ENCODE data around the gene PSMB7.

PSMB7 gene

DNA sequence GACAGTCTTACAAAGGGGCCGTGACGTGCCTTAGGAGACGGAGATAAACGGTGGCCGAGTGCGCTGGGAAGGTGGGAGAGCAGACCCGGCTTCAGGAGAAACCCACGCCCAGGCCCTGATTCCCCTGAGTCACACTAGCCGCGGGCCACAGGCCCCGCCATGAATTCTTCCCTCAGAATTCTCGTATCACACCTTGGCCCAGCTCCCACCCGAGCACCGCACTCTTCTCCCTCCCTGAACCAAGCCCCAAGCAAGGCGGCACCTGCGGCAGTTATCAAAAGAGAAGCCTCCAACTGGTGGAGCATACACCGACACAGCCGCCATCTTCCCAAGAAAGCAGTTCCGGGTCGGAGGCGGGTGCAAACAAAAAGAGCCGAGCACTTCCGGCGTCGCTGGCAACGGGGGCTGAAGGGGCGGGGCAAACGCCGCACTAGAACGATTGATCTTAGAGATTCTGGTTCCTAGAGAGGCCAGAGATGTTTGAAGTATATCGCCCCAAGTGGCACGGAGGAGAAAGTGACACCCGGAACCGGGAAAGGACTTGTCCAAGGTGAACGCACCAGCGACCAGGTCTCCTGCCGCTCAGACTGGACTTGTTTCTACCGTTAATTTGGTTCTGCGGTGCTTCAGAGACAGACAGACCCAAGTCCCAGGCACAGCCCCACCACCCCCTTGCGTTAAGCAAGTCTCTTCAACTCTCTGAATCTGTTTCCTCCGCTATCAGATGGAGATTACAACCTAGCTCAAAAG is at the start of gene PSMB7:
PSMB7 (minus strand) TSS at position 341 of the 750 bp plus-strand sequence; CDS start at position 324, 17 bp downstream.
- DNase-seq (ENCODE audit: low read depth in 2 of 2): peak; percentile 94 to 96

DNA sequence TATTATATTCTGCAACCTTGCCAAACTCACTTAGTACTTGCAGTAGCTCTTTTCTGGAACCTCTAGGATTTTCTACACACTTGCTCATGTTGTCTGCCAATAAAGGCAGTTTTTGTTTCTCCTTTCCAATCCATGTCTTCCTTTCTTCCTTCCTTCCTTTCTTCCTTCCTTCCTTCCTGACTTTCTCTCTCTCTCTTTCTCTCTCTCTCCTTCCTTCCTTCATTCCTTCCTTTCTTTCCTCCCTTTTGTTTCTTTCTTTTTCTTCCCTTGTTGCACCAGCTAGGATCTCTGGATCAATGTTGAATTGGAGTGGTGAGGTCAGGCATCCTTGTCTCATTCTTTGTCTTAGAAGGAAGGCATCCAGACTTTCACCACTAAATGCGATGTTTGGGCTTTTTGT is 47.5 kb upstream of the PSMB7 start:
- no peak for DNase-seq (ENCODE audit: low read depth in 2 of 2)

DNA sequence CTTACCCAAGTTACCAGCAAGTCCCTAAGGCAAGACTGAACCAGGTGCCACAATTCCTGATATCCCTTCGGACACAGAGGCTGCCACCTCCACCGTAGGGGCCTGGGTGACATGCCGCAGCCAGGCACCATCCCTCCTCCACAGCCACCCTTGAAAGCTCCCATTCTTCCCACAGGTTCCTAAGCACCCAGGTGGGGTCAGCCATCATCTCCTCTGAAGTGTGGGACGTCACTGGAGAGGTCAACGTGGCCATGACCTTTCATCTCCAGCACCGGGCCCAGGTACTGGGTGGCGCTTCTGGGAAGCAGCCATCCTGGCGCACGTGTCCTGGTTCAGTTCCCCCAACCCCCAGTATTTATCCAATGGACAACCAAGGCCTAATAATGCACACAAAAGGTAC is 43.2 kb upstream of the PSMB7 start:
- no peak for DNase-seq (ENCODE audit: low read depth in 2 of 2)

DNA sequence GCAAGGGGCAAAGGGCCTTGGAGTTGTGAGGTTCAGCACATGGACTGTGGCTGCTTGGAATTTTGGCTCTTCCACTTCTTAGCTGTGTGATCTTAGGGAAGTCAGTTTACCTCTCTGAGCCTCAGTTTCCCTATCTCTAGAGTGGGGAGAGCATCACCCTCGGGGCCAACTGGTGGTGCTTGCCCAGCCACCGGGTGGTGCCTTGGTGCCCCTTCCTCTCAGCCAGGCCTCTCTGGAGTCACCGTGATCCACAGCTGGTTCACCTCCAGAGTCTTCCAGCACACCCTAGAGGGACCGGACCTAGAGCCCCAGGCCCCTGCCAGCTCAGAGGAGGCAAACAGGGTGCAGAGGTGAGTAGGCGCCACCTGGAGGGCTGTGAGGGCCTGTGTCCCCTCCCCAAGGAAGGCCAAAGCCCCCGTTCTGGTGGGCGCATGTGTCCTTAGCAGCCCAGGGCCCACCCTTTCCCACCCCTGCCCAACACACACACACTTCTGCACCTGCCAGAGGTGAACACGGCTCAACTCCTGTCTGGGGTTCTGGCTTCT is 42.7 kb upstream of the PSMB7 start:
- DNase-seq (ENCODE audit: low read depth in 2 of 2): no peak

DNA sequence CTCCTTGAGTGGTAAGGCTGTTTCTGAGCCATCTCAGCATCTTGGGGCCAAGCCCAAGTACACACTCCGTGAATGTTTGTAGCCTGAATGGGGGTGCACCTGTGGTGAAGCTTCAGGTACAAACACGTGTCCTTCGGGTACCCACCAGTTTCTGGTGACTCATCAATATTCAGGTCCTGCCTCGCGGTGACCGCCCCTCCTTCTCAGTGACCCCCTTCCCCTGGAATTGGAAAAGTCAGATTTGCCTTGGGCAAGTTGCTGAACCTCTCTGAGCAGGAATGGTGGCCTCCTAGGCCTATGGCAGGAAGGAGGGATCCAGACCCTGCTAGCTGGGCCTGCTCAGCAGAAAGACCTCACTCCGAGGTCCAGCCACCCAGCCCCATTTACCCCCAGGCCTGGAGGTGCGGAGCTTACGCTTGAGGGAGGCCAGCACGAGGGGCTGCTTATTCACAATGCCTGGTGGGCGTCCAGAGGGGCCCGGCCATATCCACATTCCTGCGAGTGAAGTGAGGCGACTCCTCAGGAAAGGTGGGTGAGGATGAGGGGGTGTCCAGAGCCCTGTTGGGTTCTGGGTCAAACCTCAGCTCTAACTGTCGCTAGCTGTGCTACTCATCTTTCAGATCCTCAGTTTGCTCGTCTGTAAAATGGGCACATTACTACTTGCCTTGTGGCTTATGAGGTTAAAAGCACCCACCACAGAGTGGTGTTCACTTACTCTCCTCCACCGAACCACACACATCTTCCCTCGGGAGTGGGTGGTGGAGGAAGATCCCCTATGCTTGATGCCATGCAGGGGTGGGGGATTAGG is 42.0 kb upstream of the PSMB7 start:
- no peak for DNase-seq (ENCODE audit: low read depth in 2 of 2)

DNA sequence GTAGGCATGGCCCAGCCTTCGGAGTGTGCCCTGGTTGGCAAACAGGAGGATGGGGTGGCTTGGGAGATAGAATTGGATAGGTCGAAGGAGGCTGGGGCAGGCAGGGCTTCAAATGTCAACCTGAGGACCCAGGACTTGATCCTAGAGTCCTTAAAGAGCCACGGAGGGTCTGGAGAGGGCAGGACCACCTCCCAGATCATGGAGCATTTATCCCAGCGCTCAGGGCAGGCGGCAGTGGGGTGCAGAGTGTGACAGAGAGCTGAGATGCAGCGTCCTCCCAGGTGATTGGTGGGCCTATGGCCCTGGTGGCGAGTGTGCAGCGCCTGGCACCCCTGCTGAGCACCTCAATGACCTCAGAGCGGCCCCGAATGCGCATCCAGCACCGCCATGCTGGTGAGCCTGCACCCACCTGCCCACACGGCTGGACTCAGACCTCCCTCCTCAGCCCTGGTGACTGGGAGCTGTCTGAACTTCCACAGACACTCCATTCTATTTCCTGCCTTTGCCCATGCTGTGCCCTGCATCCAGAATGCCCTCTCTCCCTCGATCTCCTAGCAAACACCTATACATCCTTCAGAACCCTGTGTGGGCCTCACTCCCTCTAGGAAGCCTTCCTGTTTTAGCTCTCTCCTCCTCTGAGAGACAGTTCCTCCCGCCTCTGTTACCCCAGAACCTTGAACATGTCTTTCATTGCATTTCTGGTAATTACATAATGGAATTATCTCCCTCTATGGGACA is 41.3 kb upstream of the PSMB7 start:
- DNase-seq (ENCODE audit: low read depth in 2 of 2): no peak

DNA sequence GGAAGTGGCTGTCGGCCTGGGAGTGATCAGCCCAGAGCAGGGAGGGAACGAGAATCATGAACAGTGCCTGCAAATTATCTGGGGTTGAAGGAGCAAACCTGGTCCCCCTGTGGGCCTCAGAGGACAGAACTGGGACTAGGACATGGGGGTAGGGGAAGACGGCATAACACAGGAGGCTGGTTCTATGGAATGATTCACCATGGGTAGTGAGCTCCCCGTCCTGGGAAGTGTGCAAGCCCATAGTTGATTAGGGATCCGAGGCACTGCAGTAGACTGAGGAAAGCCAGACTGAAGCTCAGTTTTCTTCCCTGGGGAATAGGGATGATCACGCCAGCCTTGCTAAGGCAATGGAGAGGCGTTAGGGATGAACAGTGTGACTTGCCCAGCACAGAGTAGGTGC is 40.6 kb upstream of the PSMB7 start:
- DNase-seq (ENCODE audit: low read depth in 2 of 2): no peak

DNA sequence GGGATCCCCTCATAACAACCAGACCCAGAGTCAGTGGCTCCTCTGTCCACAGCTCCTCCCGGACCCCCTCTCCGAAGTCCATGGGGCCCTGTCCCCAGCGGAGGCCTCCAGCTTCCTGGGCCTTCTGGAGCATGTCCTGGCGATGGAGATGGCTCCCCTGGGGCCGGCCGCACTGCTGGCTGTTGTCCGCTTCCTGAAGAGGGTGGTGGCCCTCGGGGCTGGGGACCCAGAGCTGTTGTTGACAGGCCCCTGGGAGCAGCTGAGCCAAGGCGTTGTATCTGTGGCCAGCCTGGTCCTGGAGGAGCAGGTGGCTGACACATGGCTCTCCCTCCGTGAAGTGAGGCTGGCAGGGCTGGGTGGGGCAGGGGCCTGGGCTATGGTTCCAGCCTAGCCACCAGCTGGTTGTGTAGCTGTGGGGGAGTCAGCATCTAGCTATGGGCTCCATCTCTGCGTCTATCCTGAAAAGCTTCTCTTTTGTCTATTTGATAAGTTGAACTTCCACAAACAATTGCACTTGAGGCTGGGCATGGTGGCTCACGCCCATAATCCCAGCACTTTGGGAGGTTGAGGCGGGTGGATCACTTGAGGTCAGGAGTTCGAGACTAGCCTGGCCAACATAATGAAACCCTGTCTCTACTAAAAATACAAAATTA is 39.7 kb upstream of the PSMB7 start:
- DNase-seq (ENCODE audit: low read depth in 2 of 2): no peak

DNA sequence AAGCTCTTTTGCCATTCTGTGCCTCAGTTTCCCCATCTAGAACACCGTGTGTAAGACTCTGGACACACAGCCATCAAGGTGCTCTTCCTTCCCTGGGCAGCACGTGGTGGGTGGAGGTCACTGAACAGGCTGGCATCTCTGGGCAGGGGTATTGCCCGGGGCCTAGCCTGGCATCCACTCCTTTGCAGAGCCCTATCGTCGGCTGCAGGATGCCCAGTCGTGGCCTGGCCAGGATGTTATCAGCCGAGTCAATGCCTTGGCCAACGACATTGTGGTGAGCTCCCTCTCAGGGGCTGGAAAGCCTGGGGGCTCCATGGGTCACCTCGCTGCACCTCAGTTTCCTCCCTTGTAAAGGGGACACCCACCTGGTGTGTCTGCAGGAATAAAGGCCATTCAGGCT is 39.1 kb upstream of the PSMB7 start:
- no peak for DNase-seq (ENCODE audit: low read depth in 2 of 2)

DNA sequence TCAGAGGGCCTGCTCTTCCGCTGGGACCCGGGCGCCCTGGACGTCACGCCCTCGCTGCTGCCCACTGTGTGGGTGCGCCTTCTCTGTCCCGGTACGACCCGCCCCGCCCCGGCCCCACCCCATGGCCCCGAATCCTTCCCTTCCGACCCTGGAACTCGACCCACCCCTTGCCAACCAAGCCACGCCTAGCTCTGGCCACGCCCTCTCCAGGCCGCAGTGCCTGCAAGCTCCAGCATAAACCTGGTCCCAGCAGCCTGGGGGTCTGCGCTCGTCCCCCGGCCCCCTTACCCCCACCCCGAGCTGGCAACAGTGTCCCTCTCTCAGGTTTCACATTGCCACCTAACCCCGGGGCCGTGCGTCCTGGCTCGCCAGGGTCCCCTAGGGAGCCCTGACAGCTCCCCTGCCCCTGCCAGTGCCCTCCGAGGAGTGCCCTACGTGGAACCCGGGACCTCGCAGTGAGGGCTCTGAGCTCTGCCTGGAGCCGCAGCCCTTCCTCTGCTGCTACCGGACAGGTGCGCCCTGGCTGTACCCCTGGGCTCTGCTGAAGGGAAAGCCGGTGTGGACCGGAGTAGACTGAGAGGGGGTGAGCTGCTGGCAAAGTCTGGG is 38.4 kb upstream of the PSMB7 start:
- no peak for DNase-seq (ENCODE audit: low read depth in 2 of 2)

DNA sequence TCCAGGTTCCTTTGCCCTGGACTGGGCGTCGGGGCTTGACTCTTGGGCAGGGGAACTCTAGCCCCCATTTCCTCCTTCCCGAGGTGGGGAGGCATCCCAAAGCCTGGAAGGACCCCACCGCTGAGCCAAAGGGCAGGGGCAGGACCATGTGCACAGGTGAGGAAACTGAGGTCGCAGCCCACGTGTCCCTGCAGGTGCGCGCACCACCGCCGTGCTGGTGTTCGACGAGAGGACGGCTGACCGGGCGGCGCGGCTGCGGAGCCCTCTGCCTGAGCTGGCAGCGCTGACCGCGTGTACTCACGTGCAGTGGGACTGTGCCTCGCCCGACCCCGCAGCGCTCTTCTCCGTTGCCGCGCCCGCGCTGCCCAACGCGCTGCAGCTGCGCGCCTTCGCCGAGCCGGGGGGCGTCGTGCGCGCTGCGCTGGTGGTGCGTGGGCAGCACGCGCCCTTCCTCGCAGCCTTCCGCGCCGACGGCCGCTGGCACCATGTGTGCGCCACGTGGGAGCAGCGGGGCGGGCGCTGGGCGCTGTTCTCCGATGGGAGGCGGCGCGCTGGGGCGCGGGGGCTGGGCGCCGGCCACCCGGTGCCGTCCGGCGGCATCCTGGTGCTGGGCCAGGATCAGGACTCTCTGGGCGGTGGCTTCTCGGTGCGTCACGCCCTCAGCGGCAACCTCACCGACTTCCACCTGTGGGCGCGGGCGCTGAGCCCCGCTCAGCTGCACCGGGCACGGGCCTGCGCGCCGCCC is 37.8 kb upstream of the PSMB7 start:
- no peak for DNase-seq (ENCODE audit: low read depth in 2 of 2)

DNA sequence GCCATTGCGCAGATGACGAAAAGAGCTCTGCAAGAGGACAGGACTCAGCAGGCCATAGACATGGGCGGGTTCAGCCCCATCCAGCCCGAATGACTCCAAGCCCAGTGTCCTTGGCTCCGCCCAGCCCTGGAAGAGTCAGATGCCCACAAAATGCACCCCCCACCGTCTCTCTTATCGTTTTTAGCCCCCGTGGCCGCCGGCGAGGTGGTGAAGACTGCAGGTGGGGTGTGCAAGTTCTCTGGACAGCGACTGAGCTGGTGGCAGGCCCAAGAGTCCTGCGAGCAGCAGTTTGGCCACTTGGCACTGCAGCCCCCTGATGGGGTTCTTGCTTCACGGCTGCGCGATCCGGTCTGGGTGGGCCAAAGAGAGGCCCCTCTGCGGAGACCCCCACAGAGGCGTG is 37.1 kb upstream of the PSMB7 start:
- no peak for DNase-seq (ENCODE audit: low read depth in 2 of 2)

DNA sequence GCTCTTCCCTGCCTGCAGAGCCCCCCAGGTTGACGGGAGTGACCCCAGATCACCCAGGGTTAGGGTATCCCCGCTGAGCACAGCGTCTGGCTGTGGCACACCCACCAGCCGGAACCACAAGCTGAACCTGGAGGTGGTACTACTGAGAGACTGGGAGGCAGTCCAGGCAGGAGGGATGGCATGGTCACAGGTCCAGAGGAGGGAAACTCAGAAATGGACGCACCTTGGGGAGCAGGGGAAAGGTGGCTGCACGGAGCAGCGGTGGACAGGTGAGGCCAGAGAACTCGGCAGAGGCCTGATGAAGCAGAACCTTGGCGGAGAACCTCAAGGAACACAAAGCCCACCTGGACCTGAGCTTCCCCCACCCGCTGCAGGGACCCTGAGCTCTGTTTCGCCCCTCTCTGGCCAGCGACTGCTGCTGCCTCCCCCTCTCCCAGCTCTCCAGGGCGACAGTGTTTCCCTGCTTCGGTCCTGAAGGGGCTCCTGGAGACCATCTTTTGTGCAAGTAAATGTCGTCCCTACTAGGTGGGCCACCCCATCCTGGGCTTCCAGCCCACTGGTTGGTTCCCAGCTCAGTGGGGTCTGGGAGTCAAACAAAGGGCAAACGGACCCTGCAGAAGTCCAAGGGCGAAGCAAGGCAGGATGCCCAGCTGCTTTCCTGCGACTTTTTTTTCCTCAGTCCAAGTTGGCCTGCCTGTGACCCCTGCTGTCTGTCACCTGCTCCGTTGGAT is 35.9 kb upstream of the PSMB7 start:
- no peak for DNase-seq (ENCODE audit: low read depth in 2 of 2)

DNA sequence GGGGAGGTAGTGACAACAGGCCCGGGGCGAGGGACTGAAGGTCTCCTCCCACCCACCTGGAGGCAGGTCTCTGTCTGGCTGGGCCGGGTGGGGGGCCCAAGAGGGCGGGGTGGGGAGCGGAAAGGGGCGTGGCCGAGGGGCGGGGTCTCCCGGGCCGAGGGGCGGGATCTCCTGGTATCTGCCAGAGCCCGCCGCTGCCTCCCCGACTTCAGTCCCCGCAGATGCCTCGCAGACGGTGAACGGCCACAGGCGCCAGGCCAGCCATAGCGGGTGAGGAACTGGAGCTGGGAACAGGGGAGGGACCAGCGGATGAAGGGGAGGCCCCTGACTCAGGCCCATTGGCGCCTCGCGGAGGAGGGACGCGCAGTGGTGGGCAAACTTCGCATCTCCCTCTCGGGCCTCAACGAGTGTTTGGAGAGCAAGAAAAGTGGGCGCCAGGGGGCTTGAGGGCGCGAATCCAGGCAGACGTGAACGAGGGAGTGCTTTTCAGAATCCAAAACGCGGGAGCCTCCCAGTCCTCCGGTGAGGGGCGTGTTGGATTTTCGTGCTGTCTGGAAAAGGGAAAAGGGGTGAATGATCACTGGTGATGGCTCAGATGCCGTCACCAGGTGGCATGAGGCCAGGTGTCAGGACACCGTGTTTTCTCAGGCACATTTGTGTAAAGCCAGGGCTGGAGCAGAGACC is 35.1 kb upstream of the PSMB7 start, which contains the start of gene ADGRD2:
ADGRD2 (plus strand) TSS at position 211 of the 684 bp plus-strand sequence. CDS start 1,216 bp downstream, outside the sequence.
- no peak for DNase-seq (ENCODE audit: low read depth in 2 of 2)

DNA sequence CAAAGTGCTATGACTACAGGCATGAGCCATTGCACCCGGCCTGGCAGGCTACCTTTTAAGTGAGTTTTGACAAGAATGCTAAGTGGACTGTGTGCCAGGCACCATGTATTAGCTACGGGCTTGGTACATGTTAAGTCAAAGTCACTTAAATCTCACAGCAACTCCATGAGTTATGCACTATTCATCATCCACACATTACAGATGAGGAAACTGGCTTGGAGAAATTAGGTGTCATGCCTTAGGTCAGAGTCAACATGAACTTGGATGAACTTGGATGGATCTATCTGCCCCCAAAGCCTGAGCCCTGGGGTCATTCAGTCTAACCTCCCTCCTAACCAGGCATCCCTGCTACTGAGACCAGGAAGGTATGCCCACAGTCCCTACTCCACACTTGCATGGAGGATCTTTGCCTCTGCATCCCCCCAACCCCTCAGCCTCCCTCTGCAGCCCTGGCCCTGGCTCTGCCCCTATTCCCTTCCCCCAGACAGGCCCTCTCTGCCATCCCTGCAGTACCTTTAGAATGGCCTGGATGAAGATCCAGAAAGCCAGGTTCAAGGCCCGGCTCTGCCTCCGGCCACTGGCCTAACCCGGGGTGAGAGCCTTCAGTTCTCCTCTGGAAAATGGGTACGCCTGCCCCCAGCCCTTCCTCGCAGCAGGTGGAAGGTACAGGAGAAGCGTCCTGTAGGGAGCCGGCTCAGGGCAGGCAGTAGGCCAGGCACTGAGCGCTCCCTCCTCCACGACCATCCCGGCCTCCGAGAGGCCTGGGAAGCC is 34.3 kb upstream of the PSMB7 start:
- DNase-seq (ENCODE audit: low read depth in 2 of 2): no peak

DNA sequence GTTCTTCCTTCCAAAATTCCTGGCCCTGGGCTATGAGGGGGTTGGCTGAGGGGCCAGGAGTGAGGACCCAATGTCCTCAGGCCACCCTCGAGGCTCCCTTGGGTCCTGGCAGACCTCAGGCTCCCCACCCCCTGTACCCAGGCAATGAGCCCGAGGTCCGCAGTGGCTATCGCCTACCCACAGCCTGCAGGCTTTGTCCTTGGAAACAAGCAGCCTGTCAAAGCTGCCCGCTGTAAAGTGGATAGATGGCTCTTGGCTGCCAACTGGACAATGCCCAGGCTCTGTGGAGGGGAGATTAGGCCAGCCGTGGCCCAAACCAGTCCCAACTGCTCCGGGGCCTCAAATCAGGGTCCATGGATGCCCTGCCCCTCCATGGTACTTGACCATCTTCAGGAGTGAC is 32.8 kb upstream of the PSMB7 start:
- no peak for DNase-seq (ENCODE audit: low read depth in 2 of 2)

DNA sequence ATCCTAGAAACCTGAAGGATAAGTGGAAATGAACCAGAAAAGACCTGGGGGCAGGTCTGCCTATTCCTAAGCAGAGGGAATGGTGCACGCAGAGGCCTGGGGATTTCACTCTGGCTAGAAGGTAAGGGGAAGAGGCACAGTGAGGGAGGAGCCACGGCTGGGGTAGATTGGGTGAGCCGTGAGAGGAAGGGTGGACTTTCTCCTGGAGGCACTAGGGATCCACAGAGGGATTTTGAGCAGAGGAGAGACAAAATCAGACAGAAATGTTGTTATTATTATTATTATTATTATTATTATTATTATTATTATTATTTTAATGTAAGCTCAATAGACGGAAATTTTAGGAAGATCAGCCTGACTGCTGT is 32.0 kb upstream of the PSMB7 start:
- no peak for DNase-seq (ENCODE audit: low read depth in 2 of 2)

DNA sequence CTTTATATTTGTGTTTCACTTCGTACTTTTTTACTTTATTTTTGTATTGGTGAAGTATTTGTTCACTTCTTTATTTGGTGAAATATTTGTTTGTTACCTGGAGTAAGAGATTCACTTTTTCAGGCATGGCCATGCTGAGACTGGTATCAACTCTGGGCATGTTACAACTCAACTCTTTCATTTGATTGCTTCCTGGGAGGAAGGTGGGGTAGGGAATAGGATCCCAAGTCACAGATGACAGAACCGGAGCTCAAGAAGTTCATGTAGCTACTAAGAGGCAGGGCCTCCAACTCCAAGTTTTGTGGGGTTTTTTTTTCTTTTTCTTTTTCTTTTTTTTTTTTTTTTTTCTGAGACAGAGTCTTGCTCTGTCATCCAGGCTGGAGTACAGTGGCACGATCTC is 28.9 kb upstream of the PSMB7 start:
- DNase-seq (ENCODE audit: low read depth in 2 of 2): no peak
